LNCaP clone FGC (cell line): ENCODE measurements around the gene OR6B1.
"Not testable (repeated sequence)": the region's sequence is repeated elsewhere in the genome, so short reads cannot be mapped to it uniquely, and the experiment has no call there.

ENCODE experiments used
- DNase-seq: peaks from one replicate; pipeline ENCODE4 v3.0.0-alpha.2; 2011; ENCODE audit warnings: low read depth
- H3K4me3 ChIP-seq: 2 replicates; pipeline ENCODE4 v1.5.1; 2011; ENCODE audit warnings: mild to moderate bottlenecking, low read depth, low read length, control low read depth
- CTCF ChIP-seq: IDR thresholded peaks from 2 replicates; pipeline ENCODE4 v1.5.1; 2012; ENCODE audit warnings: mild to moderate bottlenecking; ENCODE audit not compliant: control insufficient read depth, insufficient read depth; ENCODE audit errors: extremely low read depth

Gene OR6B1

GRCh38 chr7:144050093-144050492 lies 50.0 kb downstream of the OR6B1 start:
- H3K4me3 ChIP-seq, result no peak overlapping the region
- no peak for DNase-seq
- no peak for TF ChIP-seq CTCF

GRCh38 chr7:144050884-144051283 lies 50.8 kb downstream of the OR6B1 start:
- DNase-seq, result not testable (repeated sequence)

GRCh38 chr7:144057954-144058353 lies 57.8 kb downstream of the OR6B1 start:
- no peak overlapping the region for H3K4me3 ChIP-seq
- TF ChIP-seq CTCF, result no peak
- no peak for DNase-seq

More at GRCh38 chr7:144050884-144051283, 50.8 kb downstream of the OR6B1 start:
- not testable (repeated sequence) for H3K4me3 ChIP-seq
